Endothelial cell of umbilical vein (primary cell): ENCODE data around the gene KLF13. TPM values are rescaled to one million over a fixed set of nuclear protein-coding genes. Genes with fewer than 3 reads are reported as not detected.

ENCODE experiments used
- BruUV-seq: library from RNA; stranded (reverse); fragments of 400-500 nt; replicated peaks from 2 replicates; lab custom pipeline; 2021; lab: Mats Ljungman, UMichigan
- CTCF ChIA-PET: fragments of 300-600, 350-600 bp; sonication (Branson Sonifier 250); formaldehyde crosslinking; loops from one replicate; lab custom pipeline; 2021; ENCODE audit warnings: antibody characterized with exemption, inconsistent platforms; lab: Charles Lee
- POLR2A ChIA-PET: fragments of 300-600, 350-600 bp; sonication (Branson Sonifier 250); formaldehyde crosslinking; loops from one replicate; lab custom pipeline; 2021; ENCODE audit warnings: antibody characterized with exemption, inconsistent platforms; lab: Charles Lee
- DNase-seq: peaks from one replicate; pipeline ENCODE4 v3.0.0-alpha.2; 2011; ENCODE audit warnings: low read depth, low spot score
- FAIRE-seq: peaks from 2 replicates; lab custom pipeline; 2011; peaks lifted over from hg19 to GRCh38; lab: Jason Lieb, UNC
- H2AFZ ChIP-seq: 2 replicates; pipeline ENCODE4 v1.6.0; 2012; ENCODE audit warnings: low read depth, low read length, control low read depth, inconsistent platforms
- H3K27ac ChIP-seq: 2 replicates; pipeline ENCODE4 v1.5.1; 2011; ENCODE audit warnings: low read depth, mild to moderate bottlenecking, control low read depth, low read length, moderate library complexity; ENCODE audit not compliant: insufficient read depth
- H3K27me3 ChIP-seq, 2 experiments: 2 replicates each; pipeline versions ENCODE4 v1.6.0 to v1.6.1; 2011; ENCODE audit warnings: low read length in 2 of 2, mixed read lengths in 1 of 2; ENCODE audit not compliant: control insufficient read depth in 2 of 2, insufficient read depth in 2 of 2
- H3K36me3 ChIP-seq, 2 experiments: 2 replicates in 1 of 2; 3 replicates in 1 of 2; pipeline ENCODE4 v1.5.1; 2011; ENCODE audit warnings: low read length in 2 of 2, mild to moderate bottlenecking in 1 of 2, moderate library complexity in 1 of 2; ENCODE audit not compliant: control insufficient read depth in 2 of 2, insufficient read depth in 2 of 2; ENCODE audit errors: extremely low read depth in 1 of 2
- H3K4me1 ChIP-seq: 3 replicates; pipeline ENCODE4 v1.5.1; 2011; ENCODE audit warnings: mild to moderate bottlenecking, low read length; ENCODE audit not compliant: control insufficient read depth, insufficient read depth; ENCODE audit errors: extremely low read depth
- H3K4me2 ChIP-seq: 2 replicates; pipeline ENCODE4 v1.6.1; 2011; ENCODE audit warnings: low read length, control low read depth, mixed read lengths; ENCODE audit not compliant: insufficient read depth
- H3K4me3 ChIP-seq, 3 experiments: fragments of 200-600 bp in 1 of 3; sonication (generic), shearing (Covaris generic) in 1 of 3; replicated peaks in 1 of 3; 2 replicates each; pipeline ENCODE4 v1.5.1; 2011 to 2016; ENCODE audit warnings: control low read depth in 3 of 3, low read length in 3 of 3, mild to moderate bottlenecking in 2 of 3, inconsistent platforms in 1 of 3, low read depth in 1 of 3, moderate library complexity in 1 of 3; ENCODE audit not compliant: insufficient read depth in 1 of 3
- H3K79me2 ChIP-seq: 2 replicates; pipeline ENCODE4 v1.6.0; 2012; ENCODE audit warnings: low read length, inconsistent platforms; ENCODE audit not compliant: control insufficient read depth, insufficient read depth
- H3K9ac ChIP-seq: replicated peaks from 2 replicates; pipeline ENCODE3; 2011; ENCODE audit warnings: low read length, control low read depth; ENCODE audit not compliant: insufficient read depth; ENCODE audit errors: extremely low read depth
- H3K9me1 ChIP-seq: replicated peaks from 3 replicates; pipeline ENCODE4 v1.6.0; 2011; ENCODE audit warnings: mild to moderate bottlenecking, low read length; ENCODE audit not compliant: control insufficient read depth, insufficient read depth; ENCODE audit errors: extremely low read depth
- H3K9me3 ChIP-seq: replicated peaks from 2 replicates; pipeline ENCODE4 v1.5.1; 2012; ENCODE audit warnings: low read length, inconsistent platforms; ENCODE audit not compliant: control insufficient read depth, insufficient read depth
- H4K20me1 ChIP-seq: replicated peaks from 2 replicates; pipeline ENCODE3; 2011; ENCODE audit warnings: mild to moderate bottlenecking, low read length; ENCODE audit not compliant: control insufficient read depth, insufficient read depth; ENCODE audit errors: extremely low read depth
- EZH2 ChIP-seq: IDR thresholded peaks from 2 replicates; pipeline ENCODE4 v1.6.1; 2012; ENCODE audit warnings: borderline replicate concordance, low read depth, mild to moderate bottlenecking, moderate library complexity, low read length, inconsistent platforms; ENCODE audit not compliant: severe bottlenecking
- FOS ChIP-seq: IDR thresholded peaks from 2 replicates; pipeline ENCODE4 v1.6.1; 2011; ENCODE audit warnings: mild to moderate bottlenecking, low read length, moderate library complexity, borderline replicate concordance; ENCODE audit not compliant: insufficient read depth
- GATA2 ChIP-seq: IDR thresholded peaks from 2 replicates; pipeline ENCODE4 v1.7.0; 2011; ENCODE audit warnings: low read depth, mild to moderate bottlenecking, moderate library complexity, mixed read lengths, low read length; ENCODE audit not compliant: insufficient read length, insufficient read depth
- JUN ChIP-seq: IDR thresholded peaks from 2 replicates; pipeline ENCODE4 v1.6.1; 2011; ENCODE audit warnings: borderline replicate concordance, low read depth; ENCODE audit not compliant: insufficient read length, insufficient read depth
- POLR2A ChIP-seq: IDR thresholded peaks from 2 replicates; pipeline ENCODE4 v1.6.1; 2012; ENCODE audit warnings: low read depth, mild to moderate bottlenecking, control low read depth, low read length
- POLR2AphosphoS5 ChIP-seq: IDR thresholded peaks from 2 replicates; pipeline ENCODE4 v1.6.1; 2012; ENCODE audit warnings: low read depth, mild to moderate bottlenecking, control low read depth, low read length, moderate library complexity; ENCODE audit not compliant: insufficient read depth
- dilution Hi-C: fragments of 300-500 bp; cut with MboI; formaldehyde crosslinking; loops from one replicate; pipeline ENCODE4 v1.15.0; 2019; ENCODE audit warnings: low sequenced_read_pairs; ENCODE audit not compliant: extremely low pct_ligation_motif_present
- intact Hi-C: fragments of 100-400 bp; cut with micrococcal nuclease; formaldehyde crosslinking; loops from one replicate; pipeline ENCODE4 v1.10.0; 2022
- polyA plus RNA-seq, 4 experiments: library from polyadenylated mRNA; depleted of rRNA in 3 of 4; stranded (reverse) in 3 of 4; unstranded in 1 of 4; fragments of >200 nt; gene quantifications; 2 replicates each; pipeline versions ENCODE4 v1.2.1 to v1.2.3, GENCODE V29; 2011 to 2012; ENCODE audit warnings: missing spikeins in 1 of 4
- total RNA-seq: library from RNA; stranded (reverse); gene quantifications from 2 replicates; pipeline ENCODE4 v1.2.3, GENCODE V29; 2021
- TF ChIP-seq, protein P1 (sequence below): IDR thresholded peaks from 2 replicates; pipeline ENCODE4 v1.6.1; 2011; ENCODE audit not compliant: insufficient read depth, insufficient read length
- TF ChIP-seq, protein P2 (sequence below), 2 donors: IDR thresholded peaks; 1 replicate in 1 of 2; 2 replicates in 1 of 2; pipeline ENCODE4 v1.5.1; 2011; ENCODE audit warnings: low read length in 2 of 2, mild to moderate bottlenecking in 2 of 2, moderate library complexity in 2 of 2, control low read depth in 1 of 2, inconsistent platforms in 1 of 2, low read depth in 1 of 2; ENCODE audit not compliant: insufficient read depth in 1 of 2; ENCODE audit errors: extremely low read depth in 1 of 2

The KLF13 gene
- total and polyA plus RNA-seq, 2 donors (not counting 3 experiments of a cell fraction or from before 2014, with no cell fraction given): 10.1 to 31.9 TPM

DNA sequence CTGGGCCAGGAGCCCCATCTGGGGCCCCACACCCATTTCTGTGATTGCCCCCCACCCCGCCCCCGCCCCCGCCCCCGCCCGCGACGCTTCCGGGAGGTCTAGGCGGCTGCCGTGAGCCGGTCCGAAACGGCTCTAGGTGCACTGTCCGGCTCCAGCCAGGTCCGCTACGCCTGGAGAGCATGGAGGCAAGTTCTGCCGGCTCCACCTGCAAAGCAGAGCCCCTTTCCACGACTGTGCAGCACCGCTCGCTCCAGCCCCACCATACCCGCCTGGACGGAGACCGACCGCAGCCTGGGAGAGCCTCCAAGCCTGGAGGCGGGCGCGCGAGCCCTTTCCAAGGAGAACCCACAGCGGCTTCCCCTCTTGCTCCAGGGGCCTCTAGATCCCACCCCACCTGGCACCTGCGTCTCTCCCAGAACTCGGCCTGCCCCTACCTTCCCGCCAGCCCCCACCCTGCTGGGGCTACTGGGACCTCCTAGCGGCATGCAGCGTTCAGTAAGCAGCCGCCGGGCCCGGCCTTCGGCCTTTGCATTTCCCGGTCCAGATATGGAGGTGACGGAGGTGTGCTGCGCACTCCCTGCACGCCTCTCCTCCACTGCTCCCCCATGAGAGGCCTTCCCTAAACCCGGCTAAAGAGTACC lies 66.2 kb downstream of the KLF13 start:
- ChIA-PET CTCF (interaction anchor here (0.7 to 1.3 kb wide), 7 partner anchors 9 to 98 kb away, joined by 3 to 6 read pairs (median 3); partner anchors contain the start of gene KLF13), POLR2A (no interaction called here)
- Histone ChIP-seq H4K20me1 (no peaks in the 10 kb centered on the region), H3K4me3 (peak overlapping the region in 1 of 3 experiments; percentile 46), H3K9me1 (no peaks in the 10 kb centered on the region), H3K9ac (no peak overlapping the region), H3K79me2 (no peaks in the 10 kb centered on the region), H3K4me1 (peaks cover 20% of the 10 kb centered on the region), H3K9me3 (no peaks in the 10 kb centered on the region), H3K4me2 (peak overlapping the region; percentile 68), H3K27me3 (peaks cover 2 to 5% of the 10 kb centered on the region in 2 experiments), H3K27ac (no peak overlapping the region), H3K36me3 (no peaks in the 10 kb centered on the region), H2AFZ (peak overlapping the region; percentile 69)
- FAIRE-seq: no peak
- intact Hi-C loops: no loop called here
- no peak for DNase-seq
- no TSS peak for BruUV-seq
- TF ChIP-seq EZH2: no peak
- TF ChIP-seq, protein P1, sequence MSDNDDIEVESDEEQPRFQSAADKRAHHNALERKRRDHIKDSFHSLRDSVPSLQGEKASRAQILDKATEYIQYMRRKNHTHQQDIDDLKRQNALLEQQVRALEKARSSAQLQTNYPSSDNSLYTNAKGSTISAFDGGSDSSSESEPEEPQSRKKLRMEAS: no peak
- TF ChIP-seq POLR2A: no peak
- TF ChIP-seq POLR2AphosphoS5: no peak
- dilution Hi-C loops: no loop called here

DNA sequence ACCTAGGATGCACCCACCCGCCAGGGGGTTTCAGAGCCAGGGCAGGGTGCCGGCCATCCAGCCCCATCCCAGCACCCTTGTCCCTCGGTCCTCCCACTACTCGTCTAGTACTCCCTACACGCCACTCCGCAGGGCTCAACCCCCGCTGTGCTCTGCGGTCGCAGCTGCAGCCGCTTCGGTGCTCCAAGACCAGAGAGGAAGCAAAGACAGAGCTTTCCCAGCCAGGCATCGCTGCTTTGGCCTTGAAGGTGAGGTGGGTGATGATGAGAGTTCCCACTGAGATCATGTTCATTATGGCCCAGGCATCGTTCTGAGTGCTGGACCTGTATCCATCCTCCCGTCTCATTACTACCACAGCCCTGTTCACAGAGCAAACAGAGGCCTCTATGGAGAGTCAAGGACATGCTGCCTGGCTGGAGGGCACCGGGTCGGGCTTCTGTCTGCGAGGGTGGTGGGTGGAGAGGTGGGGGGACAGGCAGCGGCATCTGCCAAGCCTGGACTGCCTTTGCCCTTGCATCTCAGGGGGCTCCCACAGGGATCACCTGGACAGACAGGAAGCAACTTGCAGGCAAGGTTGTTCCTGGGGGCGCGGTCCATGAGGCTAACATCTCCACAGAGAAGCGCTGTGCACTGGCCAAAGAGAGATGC lies 66.9 kb downstream of the KLF13 start:
- FAIRE-seq (no peak), DNase-seq (no peak)
- dilution Hi-C loops (no loop called here), intact Hi-C loops (no loop called here)
- no peaks in the 10 kb centered on the region for H4K20me1 ChIP-seq
- POLR2A ChIA-PET: interaction anchor here (0.7 kb wide), 1 partner anchor 156 kb away, joined by 3 read pairs; no protein-coding TSS in a partner anchor
- H3K27ac ChIP-seq: no peak overlapping the region
- no peaks in the 10 kb centered on the region for H3K9me1 ChIP-seq
- H3K79me2 ChIP-seq: no peaks in the 10 kb centered on the region
- no peaks in the 10 kb centered on the region for H3K36me3 ChIP-seq
- BruUV-seq: no TSS peak
- H2AFZ ChIP-seq: no peak overlapping the region
- TF ChIP-seq, protein P2, sequence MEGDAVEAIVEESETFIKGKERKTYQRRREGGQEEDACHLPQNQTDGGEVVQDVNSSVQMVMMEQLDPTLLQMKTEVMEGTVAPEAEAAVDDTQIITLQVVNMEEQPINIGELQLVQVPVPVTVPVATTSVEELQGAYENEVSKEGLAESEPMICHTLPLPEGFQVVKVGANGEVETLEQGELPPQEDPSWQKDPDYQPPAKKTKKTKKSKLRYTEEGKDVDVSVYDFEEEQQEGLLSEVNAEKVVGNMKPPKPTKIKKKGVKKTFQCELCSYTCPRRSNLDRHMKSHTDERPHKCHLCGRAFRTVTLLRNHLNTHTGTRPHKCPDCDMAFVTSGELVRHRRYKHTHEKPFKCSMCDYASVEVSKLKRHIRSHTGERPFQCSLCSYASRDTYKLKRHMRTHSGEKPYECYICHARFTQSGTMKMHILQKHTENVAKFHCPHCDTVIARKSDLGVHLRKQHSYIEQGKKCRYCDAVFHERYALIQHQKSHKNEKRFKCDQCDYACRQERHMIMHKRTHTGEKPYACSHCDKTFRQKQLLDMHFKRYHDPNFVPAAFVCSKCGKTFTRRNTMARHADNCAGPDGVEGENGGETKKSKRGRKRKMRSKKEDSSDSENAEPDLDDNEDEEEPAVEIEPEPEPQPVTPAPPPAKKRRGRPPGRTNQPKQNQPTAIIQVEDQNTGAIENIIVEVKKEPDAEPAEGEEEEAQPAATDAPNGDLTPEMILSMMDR (IDR thresholded peaks at IDR 0.05; ENCODE audit: extremely low read depth in 1 of 2, insufficient read depth in 1 of 2, low read depth in 1 of 2, low read length in 2 of 2): no peak
- TF ChIP-seq JUN (no peak), POLR2A (no peak), GATA2 (no peak), EZH2 (no peak), FOS (no peak)
- TF ChIP-seq, protein P1: no peak
- no peaks in the 10 kb centered on the region for H3K9me3 ChIP-seq
- no peak overlapping the region for H3K4me2 ChIP-seq
- H3K27me3 ChIP-seq: peaks cover 2 to 5% of the 10 kb centered on the region in 2 experiments
- CTCF ChIA-PET: no interaction called here
- no peak overlapping the region for H3K9ac ChIP-seq
- H3K4me3 ChIP-seq: no peak overlapping the region
- peaks cover 22% of the 10 kb centered on the region for H3K4me1 ChIP-seq
